Prostate gland (tissue), 2 donors: ENCODE measurements around the gene MRM3.

Experiments used
- CTCF ChIP-seq, 4 experiments: fragments of 200-600 bp in 2 of 4; fragments of 450-650 bp in 2 of 4; sonication (generic) in 2 of 4; IDR thresholded peaks; 1 replicate in 3 of 4; 2 replicates in 1 of 4; pipeline ENCODE4 v1.5.1; 2016 to 2019; ENCODE audit warnings: antibody characterized with exemption in 4 of 4, mild to moderate bottlenecking in 2 of 4, moderate library complexity in 2 of 4
- POLR2AphosphoS5 ChIP-seq: sonication (generic); formaldehyde crosslinking; IDR thresholded peaks from one replicate; pipeline ENCODE4 v1.6.1; 2017; ENCODE audit warnings: antibody characterized with exemption

- no peak for TF ChIP-seq CTCF (IDR thresholded peaks at IDR 0.05)
- no peak for TF ChIP-seq POLR2AphosphoS5
Measured at GRCh38 chr17:812638-813204, 30.6 kb downstream of the MRM3 start.
